Measurements from ENCODE around the gene ABCF3.
A peak's percentile ranks its signal among the peaks of the same experiment; 100 is the strongest.
"Not testable (repeated sequence)": the region's sequence is repeated elsewhere in the genome, so short reads cannot be mapped to it uniquely, and the experiment has no call there.

ABCF3 gene, protein sequence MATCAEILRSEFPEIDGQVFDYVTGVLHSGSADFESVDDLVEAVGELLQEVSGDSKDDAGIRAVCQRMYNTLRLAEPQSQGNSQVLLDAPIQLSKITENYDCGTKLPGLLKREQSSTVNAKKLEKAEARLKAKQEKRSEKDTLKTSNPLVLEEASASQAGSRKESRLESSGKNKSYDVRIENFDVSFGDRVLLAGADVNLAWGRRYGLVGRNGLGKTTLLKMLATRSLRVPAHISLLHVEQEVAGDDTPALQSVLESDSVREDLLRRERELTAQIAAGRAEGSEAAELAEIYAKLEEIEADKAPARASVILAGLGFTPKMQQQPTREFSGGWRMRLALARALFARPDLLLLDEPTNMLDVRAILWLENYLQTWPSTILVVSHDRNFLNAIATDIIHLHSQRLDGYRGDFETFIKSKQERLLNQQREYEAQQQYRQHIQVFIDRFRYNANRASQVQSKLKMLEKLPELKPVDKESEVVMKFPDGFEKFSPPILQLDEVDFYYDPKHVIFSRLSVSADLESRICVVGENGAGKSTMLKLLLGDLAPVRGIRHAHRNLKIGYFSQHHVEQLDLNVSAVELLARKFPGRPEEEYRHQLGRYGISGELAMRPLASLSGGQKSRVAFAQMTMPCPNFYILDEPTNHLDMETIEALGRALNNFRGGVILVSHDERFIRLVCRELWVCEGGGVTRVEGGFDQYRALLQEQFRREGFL

DNA sequence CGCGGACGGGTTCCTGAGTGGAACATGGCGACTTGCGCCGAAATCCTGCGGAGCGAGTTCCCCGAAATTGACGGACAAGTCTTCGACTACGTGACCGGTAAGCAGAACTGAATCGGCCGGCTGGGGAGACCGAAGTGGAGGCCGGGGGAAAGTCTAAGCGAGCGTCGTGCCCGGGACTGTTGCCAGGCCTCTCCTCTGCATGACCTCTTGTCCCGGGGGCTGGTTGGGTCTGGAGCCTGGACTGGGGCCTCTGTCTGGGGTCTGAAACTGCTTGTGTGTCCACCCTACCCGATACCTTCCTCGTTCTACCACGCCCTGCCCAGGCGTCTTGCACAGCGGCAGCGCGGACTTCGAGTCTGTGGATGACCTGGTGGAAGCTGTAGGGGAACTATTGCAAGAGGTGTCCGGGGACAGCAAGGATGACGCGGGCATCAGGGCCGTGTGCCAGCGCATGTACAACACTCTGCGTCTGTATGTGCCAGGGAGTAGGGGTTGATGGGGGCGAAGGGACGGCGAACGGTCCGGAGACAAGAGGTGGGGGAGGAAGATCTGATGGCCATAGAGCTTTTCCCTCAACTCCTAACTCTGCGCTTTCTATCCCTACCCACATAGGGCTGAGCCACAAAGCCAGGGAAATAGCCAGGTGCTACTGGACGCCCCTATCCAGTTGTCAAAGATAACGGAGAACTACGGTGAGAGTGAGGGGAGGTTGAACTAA lies at the start of gene ABCF3:
Gene ABCF3, plus strand, starts transcription at position 16 of the 718 bp plus-strand sequence. Its CDS starts 9 bp downstream, at position 25.
- Mint-ChIP-seq H3K4me1 (ENCODE audit: low read depth) (peaks cover 71% of the 10 kb centered on the region), H3K27ac (peak within 1 kb of the TSS; percentile 94), H3K36me3 (ENCODE audit: low read depth) (peaks cover 97% of the 10 kb centered on the region), H3K9me3 (no peaks in the 10 kb centered on the region), H3K4me3 (peak within 1 kb of the TSS; percentile 96), H3K27me3 (no peaks in the 10 kb centered on the region)
- intact Hi-C loops (cut with micrococcal nuclease): loop anchor here (1.0 to 5.0 kb wide), 3 partner anchors 12 to 111 kb away; partner anchors contain the start of genes AP2M1, EIF2B5 and PSMD2

DNA sequence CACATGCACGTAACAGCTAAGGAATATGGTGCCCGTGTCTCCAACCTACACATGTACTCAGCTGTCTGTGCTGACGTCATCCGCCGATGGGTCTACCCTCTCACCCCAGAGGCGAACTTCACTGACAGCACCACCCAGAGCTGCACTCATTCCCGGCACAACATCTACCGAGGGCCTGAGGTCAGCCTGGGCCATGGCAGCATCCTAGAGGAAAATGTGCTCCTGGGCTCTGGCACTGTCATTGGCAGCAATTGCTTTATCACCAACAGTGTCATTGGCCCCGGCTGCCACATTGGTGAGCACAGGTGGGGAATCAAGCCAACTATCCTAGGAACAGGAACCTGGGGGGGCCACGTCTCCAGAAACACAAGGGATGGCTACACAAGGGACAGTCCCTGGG lies 45.6 kb upstream of the ABCF3 start:
- Mint-ChIP-seq H3K9me3 (no peaks in the 10 kb centered on the region), H3K4me1 (ENCODE audit: low read depth) (peaks cover 22% of the 10 kb centered on the region), H3K36me3 (ENCODE audit: low read depth) (peaks cover 84% of the 10 kb centered on the region), H3K27me3 (no peaks in the 10 kb centered on the region), H3K4me3 (no peak overlapping the region), H3K27ac (no peak overlapping the region)
- intact Hi-C loops (cut with micrococcal nuclease): no loop called here

DNA sequence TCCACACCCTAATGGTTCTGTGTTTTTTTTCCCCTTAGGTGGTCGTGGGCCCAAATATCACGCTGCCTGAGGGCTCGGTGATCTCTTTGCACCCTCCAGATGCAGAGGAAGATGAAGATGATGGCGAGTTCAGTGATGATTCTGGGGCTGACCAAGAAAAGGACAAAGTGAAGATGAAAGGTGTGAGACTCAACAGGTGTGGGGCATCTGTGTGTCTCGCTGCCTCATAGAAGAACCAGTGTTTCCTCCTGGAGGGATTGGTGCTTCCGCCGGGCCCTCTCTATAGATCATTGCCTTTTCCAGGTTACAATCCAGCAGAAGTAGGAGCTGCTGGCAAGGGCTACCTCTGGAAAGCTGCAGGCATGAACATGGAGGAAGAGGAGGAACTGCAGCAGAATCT lies 43.8 kb upstream of the ABCF3 start:
- Mint-ChIP-seq H3K4me1 (ENCODE audit: low read depth) (peaks cover 8% of the 10 kb centered on the region), H3K9me3 (no peaks in the 10 kb centered on the region), H3K4me3 (no peak overlapping the region), H3K27me3 (no peaks in the 10 kb centered on the region), H3K27ac (no peak overlapping the region), H3K36me3 (ENCODE audit: low read depth) (peaks cover 98% of the 10 kb centered on the region)
- intact Hi-C loops (cut with micrococcal nuclease): no loop called here

DNA sequence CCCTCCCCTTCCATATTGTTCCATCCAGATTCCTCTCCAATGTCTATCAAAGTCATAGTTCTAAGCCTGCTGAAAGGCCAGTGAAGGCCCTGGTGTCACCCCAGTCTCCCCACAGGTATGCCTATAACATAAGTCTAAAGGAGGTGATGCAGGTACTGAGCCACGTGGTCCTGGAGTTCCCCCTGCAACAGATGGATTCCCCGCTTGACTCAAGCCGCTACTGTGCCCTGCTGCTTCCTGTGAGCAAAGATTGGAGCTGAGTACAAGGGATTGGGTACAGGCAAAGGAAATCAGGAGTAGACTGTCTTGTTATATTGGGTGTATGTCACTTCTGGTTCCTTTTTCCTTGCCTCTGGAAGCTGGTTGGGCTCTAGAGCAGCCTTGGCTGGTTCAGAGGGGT lies 42.7 kb upstream of the ABCF3 start:
- Mint-ChIP-seq H3K27me3 (no peaks in the 10 kb centered on the region), H3K4me1 (ENCODE audit: low read depth) (no peaks in the 10 kb centered on the region), H3K27ac (no peak overlapping the region), H3K4me3 (no peak overlapping the region), H3K9me3 (no peaks in the 10 kb centered on the region), H3K36me3 (ENCODE audit: low read depth) (peaks cover 86% of the 10 kb centered on the region)
- intact Hi-C loops (cut with micrococcal nuclease): no loop called here

DNA sequence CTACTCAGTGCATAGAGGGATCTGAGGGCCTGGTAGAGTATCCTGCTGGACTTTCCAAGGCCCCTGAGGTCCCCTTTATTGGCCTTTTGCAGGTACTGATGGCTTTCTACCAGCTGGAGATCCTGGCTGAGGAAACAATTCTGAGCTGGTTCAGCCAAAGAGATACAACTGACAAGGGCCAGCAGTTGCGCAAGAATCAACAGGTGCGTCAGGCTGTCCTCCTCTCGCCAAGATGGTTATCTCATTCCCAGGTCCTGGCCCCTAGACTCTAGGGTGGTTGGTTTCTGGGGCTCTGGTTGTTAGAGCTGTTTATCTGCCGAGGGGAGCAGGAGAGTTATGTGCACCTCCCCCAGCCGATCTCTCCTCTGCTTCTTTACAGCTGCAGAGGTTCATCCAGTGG lies 41.5 kb upstream of the ABCF3 start:
- no peaks in the 10 kb centered on the region for H3K27me3 Mint-ChIP-seq
- H3K36me3 Mint-ChIP-seq (ENCODE audit: low read depth): peaks cover 75% of the 10 kb centered on the region
- intact Hi-C loops (cut with micrococcal nuclease): no loop called here
- H3K4me1 Mint-ChIP-seq (ENCODE audit: low read depth): no peaks in the 10 kb centered on the region
- H3K4me3 Mint-ChIP-seq: no peak overlapping the region
- no peaks in the 10 kb centered on the region for H3K9me3 Mint-ChIP-seq
- no peak overlapping the region for H3K27ac Mint-ChIP-seq

DNA sequence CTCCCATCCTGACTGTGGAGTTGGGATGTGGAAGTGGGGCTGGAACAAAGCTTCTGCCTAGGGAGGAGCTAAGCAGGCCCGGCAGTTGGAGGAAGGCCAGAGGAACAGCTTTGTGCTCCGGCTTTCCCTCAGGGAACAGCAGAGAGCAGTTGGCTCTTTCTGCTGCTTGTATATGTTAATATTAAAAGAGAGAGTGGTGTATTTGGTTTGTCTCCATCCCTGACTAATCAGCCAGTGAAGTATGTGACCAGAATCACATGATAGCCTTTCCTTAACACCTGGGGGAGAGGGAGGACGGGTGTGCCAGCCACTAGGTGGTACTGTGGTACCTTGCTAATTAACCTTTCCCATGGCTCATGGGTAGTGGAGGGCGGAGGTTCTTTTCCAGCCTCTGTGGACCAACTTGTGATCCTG lies 40.9 kb upstream of the ABCF3 start:
- Mint-ChIP-seq H3K27me3 (no peaks in the 10 kb centered on the region), H3K9me3 (no peaks in the 10 kb centered on the region), H3K4me3 (no peak overlapping the region), H3K27ac (no peak overlapping the region), H3K4me1 (ENCODE audit: low read depth) (no peaks in the 10 kb centered on the region), H3K36me3 (ENCODE audit: low read depth) (peaks cover 69% of the 10 kb centered on the region)
- intact Hi-C loops (cut with micrococcal nuclease): no loop called here

DNA sequence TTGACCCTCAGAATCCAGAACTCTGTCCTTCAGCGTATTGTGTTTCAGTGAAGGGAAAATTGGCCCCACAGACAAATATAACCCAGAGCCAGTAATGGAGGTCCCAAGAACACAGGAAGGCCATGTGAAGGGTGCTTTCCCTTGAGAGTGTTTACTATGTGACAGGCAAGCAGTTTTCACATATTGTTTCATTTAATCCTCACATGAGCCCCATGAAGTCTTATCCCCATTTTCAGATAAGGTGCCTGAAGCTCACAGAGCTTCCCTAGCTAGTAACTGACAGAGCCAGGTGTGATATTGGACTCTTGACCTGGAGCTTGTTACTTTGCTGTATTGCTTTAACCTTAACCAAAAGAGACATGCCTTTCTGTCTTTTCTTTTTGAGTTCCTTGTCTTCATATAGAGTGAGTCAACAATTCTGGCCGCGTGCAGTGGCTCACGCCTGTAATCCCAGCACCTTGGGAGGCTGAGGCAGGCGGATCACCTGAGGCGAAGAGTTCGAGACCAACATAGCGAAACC lies 40.2 kb upstream of the ABCF3 start:
- Mint-ChIP-seq H3K9me3 (no peaks in the 10 kb centered on the region), H3K27ac (no peak overlapping the region), H3K27me3 (no peaks in the 10 kb centered on the region), H3K4me1 (ENCODE audit: low read depth) (no peaks in the 10 kb centered on the region), H3K36me3 (ENCODE audit: low read depth) (peaks cover 62% of the 10 kb centered on the region), H3K4me3 (no peak overlapping the region)
- intact Hi-C loops (cut with micrococcal nuclease): no loop called here

DNA sequence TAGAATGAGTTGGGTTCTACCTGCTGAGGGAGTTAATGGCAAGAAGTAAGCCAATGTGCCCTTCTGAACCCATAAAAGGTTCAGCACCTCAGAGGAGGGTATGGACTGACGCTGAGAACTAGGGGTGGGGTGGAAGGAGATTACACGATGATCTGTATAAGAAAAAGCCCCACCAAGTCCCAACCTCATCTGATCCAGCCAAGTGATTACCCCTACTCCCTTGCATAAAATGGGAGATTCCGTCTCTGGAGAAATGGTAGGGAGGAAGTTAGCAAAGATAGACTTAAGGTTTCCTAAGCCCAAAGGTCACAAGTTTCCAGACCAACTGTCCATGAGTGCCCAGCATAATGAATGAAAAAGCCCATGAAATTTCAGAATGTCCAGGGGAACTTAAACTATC lies 37.9 kb upstream of the ABCF3 start:
- no peak overlapping the region for H3K4me3 Mint-ChIP-seq
- no peaks in the 10 kb centered on the region for H3K4me1 Mint-ChIP-seq (ENCODE audit: low read depth)
- intact Hi-C loops (cut with micrococcal nuclease): no loop called here
- H3K27me3 Mint-ChIP-seq: no peaks in the 10 kb centered on the region
- peaks cover 39% of the 10 kb centered on the region for H3K36me3 Mint-ChIP-seq (ENCODE audit: low read depth)
- H3K27ac Mint-ChIP-seq: no peak overlapping the region
- H3K9me3 Mint-ChIP-seq: no peaks in the 10 kb centered on the region

DNA sequence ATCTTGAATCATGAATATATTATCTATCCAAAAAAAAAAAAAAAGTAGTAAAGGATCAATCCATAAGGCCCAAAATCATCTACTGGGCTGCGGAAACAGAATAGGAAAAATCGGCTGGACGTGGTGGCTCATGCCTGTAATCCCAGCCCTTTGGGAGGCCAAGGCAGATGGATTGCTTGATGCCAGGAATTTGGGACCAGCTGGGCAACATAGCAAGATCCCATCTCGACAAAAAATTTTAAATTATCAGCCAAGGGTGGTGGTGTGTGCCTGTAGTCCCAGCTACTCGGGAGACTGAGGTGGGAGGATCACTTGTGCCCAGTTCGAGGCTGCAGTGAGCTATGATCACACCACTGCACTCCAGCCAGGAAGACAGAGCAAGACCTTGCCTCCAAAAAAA lies 36.9 kb upstream of the ABCF3 start:
- intact Hi-C loops (cut with micrococcal nuclease): no loop called here
- peaks cover 28% of the 10 kb centered on the region for H3K36me3 Mint-ChIP-seq (ENCODE audit: low read depth)
- no peaks in the 10 kb centered on the region for H3K4me1 Mint-ChIP-seq (ENCODE audit: low read depth)
- H3K4me3 Mint-ChIP-seq: no peak overlapping the region
- H3K27ac Mint-ChIP-seq: no peak overlapping the region
- H3K27me3 Mint-ChIP-seq: no peaks in the 10 kb centered on the region
- no peaks in the 10 kb centered on the region for H3K9me3 Mint-ChIP-seq

DNA sequence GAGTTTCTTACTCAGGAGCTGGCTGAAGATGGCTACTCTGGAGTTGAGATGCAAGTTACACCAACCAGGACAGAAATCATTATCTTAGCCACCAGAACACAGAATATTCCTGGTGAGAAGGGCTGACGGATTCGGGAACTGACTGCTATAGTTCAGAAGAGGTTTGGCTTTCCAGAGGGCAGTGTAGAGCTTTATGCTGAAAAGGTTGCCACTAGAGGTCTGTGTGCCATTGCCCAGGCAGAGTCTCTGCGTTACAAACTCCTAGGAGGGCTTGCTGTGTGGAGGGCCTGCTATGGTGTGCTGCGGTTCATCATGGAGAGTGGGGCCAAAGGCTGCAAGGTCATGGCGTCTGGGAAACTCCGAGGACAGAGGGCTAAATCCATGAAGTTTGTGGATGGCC lies 36.2 kb upstream of the ABCF3 start:
- H3K27ac Mint-ChIP-seq; H3K9me3 Mint-ChIP-seq; intact Hi-C loops (cut with micrococcal nuclease); H3K27me3 Mint-ChIP-seq; H3K4me1 Mint-ChIP-seq (ENCODE audit: low read depth); H3K4me3 Mint-ChIP-seq: not testable (repeated sequence)
- H3K36me3 Mint-ChIP-seq (ENCODE audit: low read depth): peaks cover 22% of the 10 kb centered on the region

DNA sequence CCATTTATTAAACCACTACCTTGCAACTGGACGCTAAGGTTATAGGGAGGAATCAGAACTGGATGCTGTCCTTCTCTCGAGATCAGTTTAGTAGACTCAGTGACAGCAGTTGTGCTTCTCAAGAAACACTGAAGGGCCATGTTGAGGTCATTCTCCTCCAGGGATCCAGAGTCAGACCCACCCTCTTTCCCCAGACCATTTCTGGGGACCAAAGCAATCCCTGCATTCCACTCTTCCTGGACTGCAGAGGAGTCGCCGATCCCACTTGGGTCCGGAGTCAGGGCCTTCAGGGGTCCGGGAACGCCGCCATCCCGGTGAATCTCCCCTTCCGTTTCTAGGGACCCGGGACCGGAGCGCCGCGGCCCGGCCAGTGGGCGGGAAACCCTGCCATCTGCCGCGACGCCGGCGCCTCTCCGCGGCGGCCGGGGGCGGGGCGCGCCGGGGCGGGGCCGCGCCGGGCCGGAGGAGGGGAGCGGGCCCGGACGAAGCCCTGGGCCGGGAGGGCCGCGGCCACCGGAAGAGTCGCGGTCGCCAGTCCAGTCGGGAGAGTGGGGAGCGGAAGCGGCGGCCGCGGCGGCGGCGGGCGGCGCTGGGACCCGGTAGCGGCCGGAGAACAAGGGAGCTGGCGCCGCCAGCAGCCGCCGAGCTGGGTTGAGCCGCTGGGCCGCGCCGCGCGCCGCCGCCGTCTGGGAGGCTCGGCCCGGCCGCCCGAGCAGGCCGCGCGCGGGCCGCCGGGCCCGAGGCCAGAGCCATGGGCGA lies 30.9 kb upstream of the ABCF3 start, which contains the start of gene DVL3:
Gene DVL3, plus strand, starts transcription at position 493 of the 759 bp plus-strand sequence. Its CDS starts 259 bp downstream, at position 752.
- H3K27ac Mint-ChIP-seq: peak within 1 kb of the TSS; percentile 87
- peaks cover 40% of the 10 kb centered on the region for H3K4me1 Mint-ChIP-seq (ENCODE audit: low read depth)
- H3K9me3 Mint-ChIP-seq: no peaks in the 10 kb centered on the region
- H3K36me3 Mint-ChIP-seq (ENCODE audit: low read depth): peaks cover 10% of the 10 kb centered on the region
- H3K27me3 Mint-ChIP-seq: no peaks in the 10 kb centered on the region
- intact Hi-C loops (cut with micrococcal nuclease): loop anchor here (1.0 kb wide), 1 partner anchor 20 kb away; the partner anchor contains the start of gene EIF2B5
- peak within 1 kb of the TSS; percentile 96 for H3K4me3 Mint-ChIP-seq

DNA sequence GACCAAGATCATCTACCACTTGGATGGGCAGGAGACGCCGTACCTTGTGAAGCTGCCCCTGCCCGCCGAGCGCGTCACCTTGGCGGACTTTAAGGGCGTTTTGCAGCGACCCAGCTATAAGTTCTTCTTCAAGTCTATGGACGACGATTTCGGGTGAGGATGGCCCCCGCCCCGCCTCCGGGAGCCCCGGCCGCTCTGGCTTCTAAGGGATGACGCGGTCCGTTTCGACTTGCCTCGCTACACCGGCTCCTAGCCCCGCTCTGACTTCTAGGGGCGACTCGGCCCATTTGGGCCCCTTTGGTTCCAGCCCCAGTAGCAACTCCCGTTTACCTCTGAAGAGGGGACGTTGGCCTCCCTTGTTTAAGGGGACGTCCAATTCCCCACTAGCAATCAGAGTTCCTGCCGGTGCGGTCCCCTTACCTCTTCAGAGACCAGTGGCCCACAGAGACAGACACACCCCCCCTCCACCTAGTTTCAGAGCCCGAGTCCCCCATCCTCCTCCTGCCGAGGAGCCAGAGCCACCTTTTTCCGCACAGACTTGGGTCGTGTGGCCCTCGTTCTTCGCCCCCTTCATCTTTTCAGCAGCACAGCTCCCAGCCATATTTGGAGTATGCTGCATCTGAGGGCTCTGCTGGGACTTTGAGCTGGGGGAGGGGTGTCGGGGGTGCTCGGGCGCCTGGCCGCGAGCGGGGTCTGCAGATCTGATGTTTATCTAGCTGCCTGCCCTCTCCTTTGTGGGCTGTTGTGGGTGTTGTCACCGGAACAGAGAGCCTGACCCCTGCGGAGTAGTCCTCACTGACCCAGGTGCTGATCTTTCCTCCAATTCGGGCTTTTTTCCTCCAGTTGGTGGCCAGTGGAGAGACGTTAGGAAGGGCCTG lies 30.1 kb upstream of the ABCF3 start:
- no peaks in the 10 kb centered on the region for H3K9me3 Mint-ChIP-seq
- intact Hi-C loops (cut with micrococcal nuclease): loop anchor here (1.0 kb wide), 1 partner anchor 21 kb away; the partner anchor contains the start of gene EIF2B5
- peaks cover 48% of the 10 kb centered on the region for H3K4me1 Mint-ChIP-seq (ENCODE audit: low read depth)
- H3K4me3 Mint-ChIP-seq: peak overlapping the region; percentile 96
- H3K27me3 Mint-ChIP-seq: no peaks in the 10 kb centered on the region
- peak overlapping the region; percentile 87 for H3K27ac Mint-ChIP-seq
- peaks cover 18% of the 10 kb centered on the region for H3K36me3 Mint-ChIP-seq (ENCODE audit: low read depth)

Measured in dendritic cell treated with granulocyte-macrophage colony-stimulating factor and Interleukin-4, amounts not matched to agents 40 ng/mL and 50 ng/mL, for 4 days (primary cell).